WTC11 (cell line): ENCODE measurements around the gene RELB. TPM values are rescaled to one million over a fixed set of nuclear protein-coding genes. Genes with fewer than 3 reads are reported as not detected.
"Not testable (repeated sequence)": the region's sequence is repeated elsewhere in the genome, so short reads cannot be mapped to it uniquely, and the experiment has no call there.

ENCODE experiments used
- ATAC-seq: fragments of 200-7000 bp; cut with Tn5 transposase; 2 replicates; pipeline ENCODE4 v1.10.0; 2021; ENCODE audit warnings: mild to moderate bottlenecking, moderate library complexity
- CTCF ChIA-PET: fragments of 300-600 bp; sonication (Branson Sonifier 250); formaldehyde crosslinking; loops from one replicate; lab custom pipeline; 2021; ENCODE audit warnings: antibody characterized with exemption; lab: Charles Lee
- POLR2A ChIA-PET: fragments of 350-600 bp; sonication (Branson Sonifier 250); formaldehyde crosslinking; loops from one replicate; lab custom pipeline; 2021; ENCODE audit warnings: antibody characterized with exemption; lab: Charles Lee
- DNase-seq: peaks from one replicate; pipeline ENCODE4 v3.0.0; 2021; ENCODE audit warnings: low spot score
- H3K27ac Mint-ChIP-seq: 2 replicates; pipeline ENCODE4 v1.8.0; 2021; ENCODE audit warnings: mixed read lengths
- H3K27me3 Mint-ChIP-seq: 2 replicates; pipeline ENCODE4 v1.8.0; 2021; ENCODE audit warnings: low read depth, mild to moderate bottlenecking, moderate library complexity, mixed read lengths
- H3K36me3 Mint-ChIP-seq: 2 replicates; pipeline ENCODE4 v1.8.0; 2021; ENCODE audit warnings: mixed read lengths
- H3K4me1 Mint-ChIP-seq: 2 replicates; pipeline ENCODE4 v1.8.0; 2022; ENCODE audit warnings: mixed read lengths
- H3K4me3 Mint-ChIP-seq: 2 replicates; pipeline ENCODE4 v1.8.0; 2021; ENCODE audit warnings: mild to moderate bottlenecking, moderate library complexity, mixed read lengths
- H3K9me3 Mint-ChIP-seq: 2 replicates; pipeline ENCODE4 v1.8.0; 2021; ENCODE audit warnings: mixed read lengths
- ARID4B ChIP-seq: sonication (generic); formaldehyde crosslinking; IDR thresholded peaks from 2 replicates; pipeline ENCODE4 v1.8.0; 2023; ENCODE audit warnings: missing genetic modification reagents, mild to moderate bottlenecking, borderline replicate concordance
- E2F5 ChIP-seq: sonication (generic); formaldehyde crosslinking; IDR thresholded peaks from 2 replicates; pipeline ENCODE4 v1.8.1; 2022; ENCODE audit warnings: mild to moderate bottlenecking, moderate library complexity, missing genetic modification reagents
- GABPB1 ChIP-seq: sonication (generic); formaldehyde crosslinking; IDR thresholded peaks from 2 replicates; pipeline ENCODE4 v1.8.1; 2023; ENCODE audit warnings: mild to moderate bottlenecking, missing genetic modification reagents
- GTF2I ChIP-seq: fragments of 250-450 bp; sonication (Bioruptor Pico); conservative IDR thresholded peaks from 2 replicates; pipeline ENCODE4 v1.4.0; 2021; ENCODE audit warnings: mild to moderate bottlenecking
- ZNF232 ChIP-seq: sonication (generic); formaldehyde crosslinking; IDR thresholded peaks from 2 replicates; pipeline ENCODE4 v1.8.0; 2022; ENCODE audit warnings: mild to moderate bottlenecking, missing genetic modification reagents
- ZNF423 ChIP-seq: fragments of 250-450 bp; sonication (Bioruptor Pico); IDR thresholded peaks from 2 replicates; pipeline ENCODE4 v2.1.2; 2022; ENCODE audit warnings: mild to moderate bottlenecking, moderate library complexity
- total RNA-seq: library from RNA; stranded (reverse); gene quantifications from 3 replicates; pipeline ENCODE4 v1.2.3, GENCODE V29; 2021
- TF ChIP-seq, protein P1 (sequence below): sonication (generic); formaldehyde crosslinking; IDR thresholded peaks from 2 replicates; pipeline ENCODE4 v1.8.1; 2023; ENCODE audit warnings: mild to moderate bottlenecking, missing genetic modification reagents
- TF ChIP-seq, protein P2 (sequence below): sonication (generic); formaldehyde crosslinking; IDR thresholded peaks from 2 replicates; pipeline ENCODE4 v1.8.0; 2022; ENCODE audit warnings: mild to moderate bottlenecking, missing genetic modification reagents

Gene RELB
- total RNA-seq, 1 experiment from 2014 or later: 8.9 TPM

DNA sequence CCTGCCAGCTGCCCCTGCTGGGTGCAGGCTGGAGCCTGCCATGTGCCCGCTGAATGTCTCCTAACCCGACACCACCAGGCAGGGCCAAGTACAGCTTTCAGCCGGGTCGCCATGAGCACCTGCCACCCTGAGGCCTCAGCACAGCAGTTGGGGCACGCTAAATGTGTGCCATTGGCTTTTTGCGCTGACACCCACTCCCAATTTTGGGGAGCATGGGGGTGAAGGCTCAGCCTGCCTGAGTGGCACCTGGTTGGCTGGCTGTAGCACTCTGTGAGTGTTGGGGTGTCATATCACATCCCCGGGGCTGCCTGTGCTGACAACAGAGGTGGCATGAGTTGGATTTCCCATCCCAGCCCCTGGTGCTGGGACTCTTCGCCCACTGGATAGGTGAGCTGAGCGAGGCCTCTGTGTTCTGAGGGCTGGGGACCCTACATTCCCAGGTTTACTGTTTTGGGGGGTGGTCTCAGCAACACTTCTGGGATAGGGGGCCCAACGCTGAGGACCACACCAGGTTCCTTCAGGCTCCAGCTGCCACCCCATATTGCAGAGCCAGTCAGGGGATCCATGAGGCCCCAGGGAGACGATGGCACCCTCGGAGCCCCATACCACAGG, 7.2 kb upstream of the RELB start (continued):
- TF ChIP-seq, protein P1, sequence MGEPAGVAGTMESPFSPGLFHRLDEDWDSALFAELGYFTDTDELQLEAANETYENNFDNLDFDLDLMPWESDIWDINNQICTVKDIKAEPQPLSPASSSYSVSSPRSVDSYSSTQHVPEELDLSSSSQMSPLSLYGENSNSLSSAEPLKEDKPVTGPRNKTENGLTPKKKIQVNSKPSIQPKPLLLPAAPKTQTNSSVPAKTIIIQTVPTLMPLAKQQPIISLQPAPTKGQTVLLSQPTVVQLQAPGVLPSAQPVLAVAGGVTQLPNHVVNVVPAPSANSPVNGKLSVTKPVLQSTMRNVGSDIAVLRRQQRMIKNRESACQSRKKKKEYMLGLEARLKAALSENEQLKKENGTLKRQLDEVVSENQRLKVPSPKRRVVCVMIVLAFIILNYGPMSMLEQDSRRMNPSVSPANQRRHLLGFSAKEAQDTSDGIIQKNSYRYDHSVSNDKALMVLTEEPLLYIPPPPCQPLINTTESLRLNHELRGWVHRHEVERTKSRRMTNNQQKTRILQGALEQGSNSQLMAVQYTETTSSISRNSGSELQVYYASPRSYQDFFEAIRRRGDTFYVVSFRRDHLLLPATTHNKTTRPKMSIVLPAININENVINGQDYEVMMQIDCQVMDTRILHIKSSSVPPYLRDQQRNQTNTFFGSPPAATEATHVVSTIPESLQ (CRISPR knock-in tag): no peak
- TF ChIP-seq, protein P2, sequence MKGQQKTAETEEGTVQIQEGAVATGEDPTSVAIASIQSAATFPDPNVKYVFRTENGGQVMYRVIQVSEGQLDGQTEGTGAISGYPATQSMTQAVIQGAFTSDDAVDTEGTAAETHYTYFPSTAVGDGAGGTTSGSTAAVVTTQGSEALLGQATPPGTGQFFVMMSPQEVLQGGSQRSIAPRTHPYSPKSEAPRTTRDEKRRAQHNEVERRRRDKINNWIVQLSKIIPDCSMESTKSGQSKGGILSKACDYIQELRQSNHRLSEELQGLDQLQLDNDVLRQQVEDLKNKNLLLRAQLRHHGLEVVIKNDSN (CRISPR knock-in tag): no peak
- no peak for TF ChIP-seq ARID4B (CRISPR knock-in tag)
- TF ChIP-seq ZNF423 (CRISPR knock-in tag): no peak
- no peak for TF ChIP-seq GABPB1
- no peak for TF ChIP-seq ZNF232

GRCh38 chr19:44998025-44998424, 3.2 kb upstream of the RELB start:
- DNase-seq: no peak
- ATAC-seq: no peak
- peaks cover 9% of the 10 kb centered on the region for H3K27me3 Mint-ChIP-seq
- H3K27ac Mint-ChIP-seq: no peak overlapping the region
- peaks cover 4% of the 10 kb centered on the region for H3K9me3 Mint-ChIP-seq
- no peaks in the 10 kb centered on the region for H3K36me3 Mint-ChIP-seq
- CTCF ChIA-PET: interaction anchor here (1.8 to 2.2 kb wide), 2 partner anchors 9 to 61 kb away, joined by 4 to 5 read pairs; no protein-coding TSS in a partner anchor
- H3K4me1 Mint-ChIP-seq: peaks cover 6% of the 10 kb centered on the region; the same call in 1 of the 2 replicates
- no peak overlapping the region for H3K4me3 Mint-ChIP-seq
- TF ChIP-seq GTF2I (CRISPR knock-in tag) (peak; percentile 78; the same call in 1 of the 2 replicates), E2F5 (no peak)
- POLR2A ChIA-PET: interaction anchor here (0.8 kb wide), 1 partner anchor 415 kb away, joined by 6 read pairs; no protein-coding TSS in a partner anchor

DNA sequence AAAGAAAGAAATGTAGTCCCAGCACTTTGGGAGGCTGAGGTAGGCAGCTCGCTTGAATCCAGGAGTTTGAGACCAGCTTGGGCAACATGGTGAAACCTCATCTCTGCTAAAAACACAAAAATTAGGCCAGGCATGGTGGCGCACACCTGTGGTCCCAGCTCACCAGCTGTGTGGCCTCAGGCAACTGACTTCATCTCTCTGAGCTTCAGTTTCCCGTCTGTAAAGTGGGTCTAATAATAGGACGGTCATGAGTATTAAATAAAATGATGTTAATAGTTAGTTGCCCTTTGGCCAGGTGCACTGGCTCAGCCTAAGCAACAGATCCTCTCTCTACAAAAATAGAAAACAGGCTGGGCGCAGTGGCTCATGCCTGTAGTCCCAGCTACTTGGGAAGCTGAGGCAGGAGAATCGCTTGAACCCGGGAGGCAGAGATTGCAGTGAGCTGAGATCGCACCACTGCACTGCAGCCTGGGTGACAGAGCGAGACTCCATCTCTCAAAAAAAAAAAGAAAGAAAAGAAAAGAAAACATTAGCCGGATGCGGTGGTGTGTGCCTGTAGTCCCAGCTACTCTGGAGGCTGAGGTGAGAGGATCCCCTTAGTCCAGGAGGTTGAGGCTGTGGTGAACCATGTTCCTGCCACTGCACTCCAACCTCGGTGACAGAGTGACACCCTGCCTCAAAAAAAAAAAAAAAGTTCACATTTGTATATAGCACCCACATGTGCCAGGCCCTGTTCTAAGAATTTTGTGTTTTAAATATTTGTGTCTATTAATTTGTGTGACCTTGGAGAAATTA, 1.9 kb upstream of the RELB start:
- CTCF ChIA-PET: interaction anchor here (1.8 to 2.2 kb wide), 2 partner anchors 10 to 60 kb away, joined by 4 to 5 read pairs; no protein-coding TSS in a partner anchor
- not testable (repeated sequence) for H3K4me3 Mint-ChIP-seq, H3K27ac Mint-ChIP-seq, H3K4me1 Mint-ChIP-seq, H3K36me3 Mint-ChIP-seq, H3K27me3 Mint-ChIP-seq, H3K9me3 Mint-ChIP-seq, DNase-seq, ATAC-seq
- POLR2A ChIA-PET: interaction anchor here (0.8 kb wide), 1 partner anchor 416 kb away, joined by 6 read pairs; no protein-coding TSS in a partner anchor

DNA sequence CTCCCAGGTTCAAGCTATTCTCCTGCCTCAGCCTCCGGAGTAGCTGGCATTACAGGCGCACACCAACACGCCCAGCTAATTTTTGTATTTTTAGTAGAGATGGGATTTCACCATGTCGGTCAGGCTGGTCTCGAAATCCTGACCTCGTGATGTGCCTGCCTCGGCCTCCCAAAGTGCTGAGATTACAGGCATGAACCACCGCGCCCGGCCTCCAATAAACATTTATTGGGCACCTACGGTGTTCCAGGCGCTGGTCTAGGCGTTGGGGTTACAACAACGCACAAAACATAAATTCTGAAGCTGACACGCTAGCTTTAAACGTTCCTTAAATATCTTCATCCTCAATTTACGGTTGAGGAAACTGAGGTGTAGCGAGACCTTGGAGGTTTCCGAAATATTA, 599 bp upstream of the RELB start:
- H3K4me3 Mint-ChIP-seq: peak overlapping the region; percentile 48
- ChIA-PET CTCF (interaction anchor here (0.9 to 3.1 kb wide), 3 partner anchors 12 to 59 kb away, joined by 5 to 20 read pairs (median 16); no protein-coding TSS in a partner anchor), POLR2A (interaction anchor here (1.1 kb wide), 1 partner anchor 92 kb away, joined by 8 read pairs; the partner anchor contains the start of gene PPP1R37)
- ATAC-seq, H3K27me3 Mint-ChIP-seq, H3K27ac Mint-ChIP-seq, H3K4me1 Mint-ChIP-seq, H3K9me3 Mint-ChIP-seq, H3K36me3 Mint-ChIP-seq, DNase-seq: not testable (repeated sequence)
